Erythroblast (primary cell): ENCODE results near the gene AURKB.

Source experiments
- GATA1 ChIP-seq: IDR thresholded peaks from 2 replicates; pipeline ENCODE4 v1.6.1; 2011; ENCODE audit warnings: low read depth, mild to moderate bottlenecking, control low read depth, low read length, moderate library complexity
- POLR2A ChIP-seq: IDR thresholded peaks from 2 replicates; pipeline ENCODE4 v1.6.1; 2011; ENCODE audit warnings: mild to moderate bottlenecking, low read length

- TF ChIP-seq POLR2A: no peak
- TF ChIP-seq GATA1: no peak
Observed at GRCh38 chr17:8190506-8190905, 19.9 kb downstream of the AURKB start.
